Bone marrow (tissue), 2 donors: Measurements from ENCODE around the gene SMAD3.
"Not testable (repeated sequence)": the region's sequence is repeated elsewhere in the genome, so short reads cannot be mapped to it uniquely, and the experiment has no call there.

Experiments used
- DNase-seq, 2 donors: peaks; one replicate each; lab custom pipeline; 2025; lab: John Stamatoyannopoulos, UW

The SMAD3 gene

DNA sequence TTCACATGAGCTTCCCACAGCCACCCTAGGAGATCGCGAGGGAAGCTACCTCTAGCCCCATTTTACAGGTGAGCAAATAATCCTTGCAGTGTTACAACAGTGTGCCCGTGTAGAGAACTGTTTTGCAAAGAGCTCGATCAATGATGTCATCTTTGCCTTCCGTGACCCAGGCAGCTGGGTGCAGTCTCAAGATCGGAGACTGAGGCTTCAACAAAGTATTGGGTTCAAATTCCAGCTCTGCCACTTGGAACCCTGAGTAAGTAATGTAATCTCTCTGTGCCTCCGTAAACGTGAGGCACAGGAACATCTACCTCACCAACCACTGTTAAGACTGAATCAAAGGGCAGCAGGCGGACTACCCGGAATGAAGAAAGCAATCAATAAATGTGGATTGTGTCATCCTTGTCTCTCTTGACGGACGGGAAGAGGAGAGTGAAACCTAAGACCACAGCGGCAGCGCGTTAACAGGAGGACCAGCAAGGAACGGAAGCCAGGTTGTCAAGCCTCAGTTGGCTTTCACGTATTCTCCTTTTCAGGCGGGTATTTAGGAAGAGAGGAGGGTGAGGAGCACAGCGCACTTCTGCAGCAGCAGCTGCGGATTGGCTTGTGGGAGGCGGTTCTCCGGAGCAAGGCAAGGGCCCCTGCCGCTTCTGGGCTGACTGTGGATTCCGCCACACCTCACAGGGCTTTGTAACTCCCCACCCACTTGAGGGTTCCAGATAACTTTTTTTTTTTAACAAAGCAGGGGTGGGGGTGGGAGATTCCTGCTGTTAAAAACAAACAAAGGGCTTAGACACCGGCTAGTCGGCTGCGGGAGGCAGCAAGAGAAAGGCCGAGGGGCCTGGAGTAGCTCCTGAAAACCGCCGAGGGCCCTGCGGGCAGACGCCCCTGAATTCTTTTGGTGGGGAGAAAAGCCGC is 1.5 kb upstream of the SMAD3 start:
- DNase-seq: no peak

DNA sequence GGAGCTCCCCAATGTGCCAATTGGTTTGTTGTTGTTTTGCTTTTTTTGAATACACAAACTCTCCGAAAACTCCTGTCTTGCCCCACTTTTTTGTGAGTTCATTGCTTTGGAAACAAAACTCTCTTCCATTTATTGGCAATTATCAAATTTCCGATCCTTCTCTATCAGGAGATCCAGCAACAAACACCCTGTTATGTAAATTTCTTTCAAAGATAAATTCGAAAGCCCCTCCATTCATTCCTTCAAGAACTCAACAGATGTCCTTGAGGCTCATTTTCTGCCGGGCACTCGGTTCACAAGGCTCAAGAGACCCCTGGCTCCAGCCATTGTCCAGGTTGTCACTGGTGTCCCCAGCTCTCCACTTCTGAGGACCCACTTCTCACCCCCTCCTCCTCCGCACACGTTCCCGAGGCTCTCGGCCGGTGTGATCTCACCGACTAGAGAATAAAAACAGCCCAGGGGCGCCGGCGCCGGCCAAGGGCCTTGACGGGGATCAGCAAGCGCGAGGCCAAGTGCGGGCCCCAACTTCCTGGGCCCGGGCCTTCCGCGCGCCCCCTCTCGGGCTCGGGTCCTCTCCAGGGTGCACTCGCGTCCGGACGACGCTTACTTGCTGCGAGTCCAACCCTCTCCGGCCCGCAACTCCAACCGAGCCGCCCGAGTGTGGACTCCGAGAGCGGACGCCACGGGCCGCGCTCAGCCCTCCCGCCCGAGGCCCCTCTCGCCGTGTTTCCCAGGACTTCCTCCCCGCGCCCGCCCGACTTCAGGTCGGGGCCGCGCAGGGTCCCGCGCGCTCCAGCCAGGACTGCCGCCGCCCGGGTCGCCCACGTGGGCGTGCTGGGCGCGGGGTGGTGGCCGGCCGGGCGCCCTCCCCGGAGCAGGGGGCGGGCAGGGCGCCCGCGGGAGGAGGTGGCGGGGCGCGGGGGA is 533 bp upstream of the SMAD3 start:
- DNase-seq: no peak

DNA sequence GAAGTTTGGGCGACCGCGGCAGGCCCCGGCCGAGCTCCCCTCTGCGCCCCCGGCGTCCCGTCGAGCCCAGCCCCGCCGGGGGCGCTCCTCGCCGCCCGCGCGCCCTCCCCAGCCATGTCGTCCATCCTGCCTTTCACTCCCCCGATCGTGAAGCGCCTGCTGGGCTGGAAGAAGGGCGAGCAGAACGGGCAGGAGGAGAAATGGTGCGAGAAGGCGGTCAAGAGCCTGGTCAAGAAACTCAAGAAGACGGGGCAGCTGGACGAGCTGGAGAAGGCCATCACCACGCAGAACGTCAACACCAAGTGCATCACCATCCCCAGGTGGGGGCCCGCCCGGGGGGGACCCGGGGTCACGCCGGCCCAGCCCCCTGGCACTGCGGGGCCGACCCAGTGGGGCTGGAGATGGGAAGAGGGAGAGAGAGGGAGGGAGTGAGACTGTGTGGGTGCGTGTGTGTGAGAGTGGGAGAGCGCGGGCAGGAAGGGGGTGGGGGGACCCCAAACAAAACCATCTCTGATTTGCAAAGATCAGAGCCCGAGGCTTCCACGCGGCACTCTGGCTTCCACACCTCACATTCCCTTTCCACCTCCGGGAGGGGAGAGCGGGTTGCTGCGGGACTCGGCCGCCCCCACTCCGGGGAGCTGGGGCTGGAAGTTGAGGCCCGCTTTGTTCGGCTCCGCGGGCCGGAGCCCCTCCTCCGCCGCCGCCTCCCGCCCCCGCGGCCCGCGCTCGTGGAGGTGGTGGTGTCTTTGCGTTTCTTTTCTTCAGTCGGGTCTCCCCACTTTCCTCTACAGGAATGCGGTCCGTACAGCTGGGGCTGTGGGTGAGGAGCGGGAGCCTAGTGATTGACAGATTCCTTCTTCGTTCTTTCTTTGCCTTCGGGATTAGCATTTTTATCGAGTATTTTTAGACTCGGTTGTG is 898 bp downstream of the SMAD3 start:
- no peak for DNase-seq

DNA sequence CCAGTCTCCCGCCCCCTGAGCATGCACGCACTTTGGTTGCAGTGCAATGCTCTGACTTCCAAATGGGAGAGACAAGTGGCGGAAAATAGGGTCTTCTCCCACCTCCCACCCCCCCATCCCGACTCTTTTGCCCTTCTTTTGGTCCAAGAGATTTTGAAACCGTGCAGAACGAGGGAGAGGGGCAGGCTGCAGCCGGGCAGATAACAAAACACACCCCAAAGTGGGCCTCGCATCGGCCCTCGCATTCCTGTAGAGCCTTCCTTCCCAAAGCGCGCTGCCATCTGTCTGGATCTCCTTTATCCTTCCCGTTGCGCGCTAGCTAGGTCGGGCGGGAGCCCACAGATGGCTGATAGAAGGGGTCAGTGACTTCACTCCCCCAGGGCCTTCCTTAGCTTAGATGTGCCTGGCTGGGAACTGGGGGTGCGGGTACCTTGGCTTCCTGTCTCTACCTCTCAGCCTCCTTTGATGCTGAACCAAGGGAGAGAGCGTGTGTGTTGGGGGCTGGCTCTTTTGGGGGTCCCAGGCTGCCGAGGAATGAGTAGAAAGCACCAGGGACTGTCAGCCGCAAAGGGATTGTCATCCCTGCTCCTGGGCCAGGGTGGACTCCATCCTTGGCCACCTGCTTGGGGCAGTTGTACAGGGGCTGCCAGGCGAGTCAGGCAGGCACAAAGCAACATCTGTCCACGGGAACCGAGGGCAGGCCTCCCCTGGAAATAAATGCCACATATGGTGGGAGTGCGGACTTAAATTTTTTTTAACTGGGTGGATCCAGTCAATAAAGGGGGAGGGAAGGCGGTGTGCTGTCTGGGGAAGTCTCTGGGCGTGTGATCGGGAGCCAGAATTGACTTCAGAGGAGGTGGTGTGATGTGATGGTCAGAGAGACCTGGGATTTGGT is 1.8 kb downstream of the SMAD3 start:
- no peak for DNase-seq

DNA sequence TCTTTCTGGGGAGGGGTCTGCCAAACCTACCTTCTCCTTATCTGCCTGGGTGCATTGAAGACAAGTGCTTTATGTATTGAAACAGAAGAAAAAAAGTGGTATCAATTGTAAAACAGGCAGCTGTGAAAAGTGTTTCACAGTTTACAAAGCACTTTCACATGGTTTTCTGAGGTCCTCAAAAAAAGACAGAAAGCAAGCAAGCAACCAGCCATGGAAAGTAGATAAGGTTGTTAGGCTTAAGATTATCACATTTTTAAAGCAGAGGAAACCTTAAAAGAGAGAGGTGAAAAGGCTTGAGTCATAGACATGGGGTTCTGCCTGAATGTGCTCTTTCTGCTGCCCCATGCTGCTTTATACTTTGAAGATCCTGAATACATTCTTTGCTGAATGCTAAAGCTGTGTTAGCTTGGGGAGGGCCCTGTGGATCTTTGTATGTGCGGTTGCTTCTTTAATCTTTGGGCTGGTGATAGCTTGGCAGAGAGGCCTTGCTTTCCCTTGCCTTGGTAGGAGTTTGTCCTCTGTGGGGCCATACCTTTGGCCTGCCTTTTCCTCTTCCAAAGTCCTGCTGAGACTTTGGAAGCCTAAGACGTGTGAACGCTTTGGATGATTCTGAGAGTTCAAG is 2.6 kb downstream of the SMAD3 start:
- no peak for DNase-seq

DNA sequence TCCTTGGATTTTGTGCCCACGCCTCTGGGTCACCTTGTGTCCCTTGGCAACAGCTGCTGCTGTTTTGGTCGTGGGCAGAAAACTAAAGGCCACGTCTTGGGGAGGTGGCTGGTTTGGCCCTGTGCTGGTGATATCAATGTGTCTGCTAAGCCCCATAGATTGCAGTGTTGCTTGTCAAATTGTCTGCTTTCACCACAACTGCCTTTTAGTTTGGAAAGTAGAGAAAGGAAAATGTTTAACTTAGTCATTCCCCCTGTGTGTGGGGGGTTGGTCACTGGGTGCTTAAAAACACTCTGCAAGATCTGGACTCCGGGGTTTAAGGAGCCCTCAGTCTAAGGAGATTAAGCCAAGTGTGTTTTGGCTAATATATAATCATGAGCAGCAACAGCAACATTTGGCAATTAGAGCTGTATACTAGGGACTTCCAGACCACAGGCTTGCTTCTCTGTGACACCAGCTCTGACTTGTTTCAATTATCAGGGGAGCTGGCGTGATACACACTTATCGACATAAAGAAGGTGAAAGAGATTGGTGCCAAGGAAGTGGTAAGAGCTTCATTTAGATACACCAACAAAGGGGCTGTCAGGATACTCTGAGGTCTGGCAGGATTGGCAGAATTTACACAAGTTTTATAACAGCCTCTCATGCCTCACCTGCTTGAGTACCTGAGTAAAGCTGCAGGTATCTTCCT is 3.5 kb downstream of the SMAD3 start:
- DNase-seq: no peak

DNA sequence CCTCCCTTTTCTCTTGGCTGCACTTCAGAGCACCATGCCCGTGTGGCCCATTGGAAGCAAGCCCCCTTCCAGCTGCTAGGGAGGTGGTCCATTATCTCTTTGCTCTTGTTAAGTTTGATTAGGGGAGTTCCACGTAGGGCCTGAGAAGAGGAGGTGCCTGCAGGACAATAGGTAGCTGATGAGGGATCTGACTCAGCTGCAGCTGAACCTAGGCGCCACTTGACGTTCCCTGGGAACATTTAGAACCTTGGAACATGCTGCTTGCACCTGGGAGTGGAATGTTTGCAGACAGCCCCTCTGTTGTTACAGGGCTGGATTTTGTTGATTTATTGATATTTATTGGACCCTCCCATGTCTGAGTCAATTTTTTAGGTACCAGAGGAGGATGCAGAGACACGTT is 4.7 kb downstream of the SMAD3 start:
- DNase-seq: no peak

DNA sequence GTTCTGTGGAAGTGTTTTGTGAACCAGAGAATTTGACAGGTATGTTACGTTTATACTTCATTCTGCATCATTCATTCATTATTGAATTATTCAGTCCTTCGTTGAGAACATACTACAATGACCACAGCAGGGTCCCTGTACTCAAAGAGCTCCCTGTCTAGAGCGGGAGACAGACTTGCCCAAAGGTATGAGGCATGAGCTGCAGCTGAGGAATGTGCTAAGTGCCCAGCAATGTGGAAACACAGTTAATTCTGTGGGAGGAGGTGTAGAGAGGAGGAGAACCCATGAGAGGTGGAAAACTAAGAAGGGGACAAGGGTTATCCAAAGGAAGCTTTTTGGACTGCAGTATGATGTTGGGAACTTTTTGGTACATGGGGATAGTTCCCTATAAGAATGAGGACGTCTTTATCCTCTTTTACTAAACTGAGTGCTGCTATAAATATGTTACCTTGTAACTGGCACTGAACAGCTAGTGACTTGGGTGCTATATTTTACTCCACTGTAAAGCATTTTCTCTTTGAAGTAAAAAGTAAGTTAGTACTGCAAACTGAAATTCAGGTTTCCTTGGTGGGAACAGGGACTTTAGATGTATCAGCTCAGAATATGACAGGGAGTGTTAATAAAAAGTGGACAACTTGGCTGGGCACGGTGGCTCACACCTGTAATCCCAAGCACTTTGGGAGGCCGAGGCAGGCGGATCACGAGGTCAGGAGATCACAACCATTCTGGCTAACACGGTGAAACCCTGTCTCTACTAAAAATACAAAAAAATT is 5.7 kb downstream of the SMAD3 start:
- DNase-seq: no peak

DNA sequence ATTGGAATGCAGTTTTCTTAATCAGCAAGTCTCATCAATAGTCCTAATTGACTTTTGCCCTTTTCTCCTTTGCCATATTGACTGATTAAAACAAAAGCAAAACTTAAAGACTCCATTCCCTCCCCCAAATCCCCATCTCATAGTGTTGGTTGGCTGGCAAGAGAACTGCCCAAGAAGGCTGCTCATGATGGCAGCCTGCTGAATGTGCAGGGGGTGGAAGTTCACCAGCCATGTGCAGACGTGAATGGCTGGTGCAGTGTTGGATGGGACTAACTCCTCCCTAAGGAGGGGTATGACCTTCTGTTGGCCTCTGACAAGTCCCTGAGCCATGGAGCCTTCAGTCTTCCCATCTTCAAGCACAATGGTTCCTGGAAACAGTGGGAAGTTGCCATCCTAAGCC is 7.0 kb downstream of the SMAD3 start:
- no peak for DNase-seq

DNA sequence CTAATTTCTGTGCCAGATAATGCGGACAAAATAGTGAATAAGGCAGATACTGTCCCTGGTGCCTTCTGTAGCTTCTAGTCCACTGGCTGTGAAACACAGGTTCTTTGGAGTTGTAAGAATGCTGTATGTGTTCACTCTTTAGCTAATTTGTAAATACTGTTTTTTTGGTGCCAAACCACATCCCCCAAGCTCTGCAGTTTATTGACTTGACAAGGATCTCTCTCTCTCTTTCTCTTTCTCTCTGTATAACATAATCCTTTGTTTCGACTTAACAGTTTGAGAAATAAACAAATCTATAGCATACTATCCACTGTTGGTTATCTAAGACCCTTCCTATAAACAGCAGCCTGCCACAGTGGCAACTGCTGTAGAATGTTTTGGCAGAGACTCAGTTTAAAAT is 7.6 kb downstream of the SMAD3 start:
- DNase-seq: no peak

DNA sequence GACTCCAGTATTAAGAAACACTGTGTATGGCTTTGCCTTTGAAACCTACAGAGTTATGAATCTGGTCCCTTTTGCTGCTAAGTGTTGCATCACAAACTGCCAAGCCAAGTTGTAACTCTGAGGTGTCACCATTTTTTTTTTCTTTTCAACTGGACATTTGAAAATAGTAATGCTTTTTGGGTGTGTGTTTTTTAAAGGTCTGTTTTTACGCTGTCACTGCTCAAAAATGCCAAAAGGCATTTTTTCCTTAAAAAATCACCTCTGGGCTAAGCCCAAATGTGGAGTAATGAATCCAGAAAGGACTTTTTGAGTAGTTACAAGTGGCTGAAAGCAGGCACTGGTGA is 9.5 kb downstream of the SMAD3 start:
- DNase-seq: no peak

DNA sequence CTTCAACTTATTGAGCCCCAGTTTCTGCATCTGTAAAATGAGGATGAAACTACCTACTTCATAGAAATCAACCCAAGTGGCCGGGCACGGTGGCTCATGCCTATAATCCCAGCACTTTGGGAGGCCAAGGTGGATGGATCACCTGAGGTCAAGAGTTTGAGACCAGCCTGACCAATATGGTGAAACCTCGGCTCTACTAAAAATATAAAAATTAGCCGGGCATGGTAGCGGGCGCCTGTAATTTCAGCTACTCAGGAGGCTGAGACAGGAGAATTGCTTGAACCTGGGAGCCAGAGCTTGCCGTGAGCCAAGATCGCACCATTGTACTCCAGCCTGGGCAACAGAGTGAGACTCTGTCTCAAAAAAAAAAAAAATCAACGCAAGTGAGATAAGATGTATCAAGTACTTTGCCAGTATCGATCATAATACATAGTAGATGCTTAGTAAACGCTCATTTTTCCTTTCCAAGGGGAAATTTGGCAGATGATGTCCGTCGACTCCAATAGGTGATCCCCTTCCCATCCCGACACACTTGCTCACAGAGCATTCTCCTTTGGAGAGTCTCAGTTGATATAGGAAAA is 10.2 kb downstream of the SMAD3 start:
- DNase-seq: not testable (repeated sequence)

DNA sequence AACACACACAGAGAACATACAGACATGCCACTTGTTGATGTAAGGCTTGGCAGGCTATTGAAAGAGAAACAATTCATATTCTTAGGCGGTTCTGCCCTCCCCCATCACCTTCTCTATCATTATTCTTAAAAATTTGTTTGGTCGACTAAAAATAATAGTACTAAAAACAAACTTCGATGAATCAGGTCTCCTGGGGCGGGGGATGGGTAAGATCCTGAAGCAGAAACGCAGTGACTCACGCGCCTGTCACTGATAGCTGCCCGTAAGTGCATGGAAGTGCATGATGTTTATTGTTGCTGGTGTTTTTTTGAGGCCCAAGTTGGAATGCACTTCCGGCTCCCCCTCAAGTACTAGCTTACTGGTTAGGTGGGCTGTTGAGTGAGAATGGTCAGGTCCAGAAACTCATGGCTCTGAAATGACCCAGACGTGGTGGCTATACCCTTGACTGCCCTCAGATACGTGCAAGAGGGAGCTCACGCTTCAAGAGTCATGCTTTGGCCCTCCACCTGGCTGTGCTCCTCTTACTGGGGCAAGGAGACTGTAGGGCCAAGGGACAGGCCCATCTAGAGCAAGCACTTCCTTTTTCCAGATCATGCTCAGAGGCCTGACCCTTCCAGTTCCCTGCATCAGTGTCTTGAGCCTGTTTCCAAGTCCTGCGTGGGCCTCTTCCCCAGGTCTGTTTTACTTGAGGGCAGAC is 10.9 kb downstream of the SMAD3 start:
- DNase-seq: no peak

DNA sequence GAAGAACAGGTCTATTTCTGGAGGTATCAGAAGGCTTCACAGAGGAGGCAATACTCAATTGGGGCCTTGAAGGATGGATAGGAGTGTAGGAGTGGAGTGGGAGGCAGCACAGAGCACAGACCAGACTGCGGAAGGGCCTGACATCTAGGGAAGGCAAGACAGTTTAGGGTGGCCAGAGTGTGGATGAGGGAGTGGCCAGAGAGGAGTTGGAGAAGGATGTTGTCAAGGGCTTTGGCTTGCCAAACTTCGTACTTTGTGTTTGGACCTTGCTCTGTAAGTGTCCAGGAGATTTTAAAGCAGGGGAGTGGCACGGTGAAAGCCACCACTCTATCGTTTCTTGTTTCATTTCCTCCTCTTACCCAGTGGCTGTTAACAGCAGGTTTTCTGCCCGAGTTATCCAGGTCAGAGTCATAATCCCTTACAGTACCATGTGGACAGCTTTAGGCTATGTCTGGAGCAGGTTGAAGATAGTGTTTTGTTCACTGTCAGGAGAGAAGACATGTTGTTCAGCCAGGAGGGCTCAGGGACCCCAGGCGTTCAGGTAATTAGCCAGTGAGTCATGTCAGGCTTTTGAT is 12.3 kb downstream of the SMAD3 start:
- DNase-seq: no peak

DNA sequence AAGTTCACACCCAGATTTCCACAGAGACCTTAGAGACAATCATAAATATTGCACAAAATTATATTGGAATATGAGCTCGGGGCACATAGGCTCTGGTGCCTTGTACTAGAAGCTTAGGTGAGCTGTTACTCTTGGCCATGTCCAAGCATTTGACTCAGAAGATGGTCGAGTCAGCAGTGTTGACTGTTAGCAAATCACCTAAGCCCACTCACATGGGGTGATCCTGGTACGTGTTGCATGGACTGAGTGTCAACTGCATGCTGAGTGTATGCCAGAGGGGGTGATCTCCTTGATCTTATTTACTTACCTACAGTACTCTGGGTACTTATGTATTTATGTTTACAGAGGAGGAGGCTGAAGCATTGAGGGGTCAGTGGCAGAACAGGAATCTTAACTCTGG is 14.0 kb downstream of the SMAD3 start:
- no peak for DNase-seq

DNA sequence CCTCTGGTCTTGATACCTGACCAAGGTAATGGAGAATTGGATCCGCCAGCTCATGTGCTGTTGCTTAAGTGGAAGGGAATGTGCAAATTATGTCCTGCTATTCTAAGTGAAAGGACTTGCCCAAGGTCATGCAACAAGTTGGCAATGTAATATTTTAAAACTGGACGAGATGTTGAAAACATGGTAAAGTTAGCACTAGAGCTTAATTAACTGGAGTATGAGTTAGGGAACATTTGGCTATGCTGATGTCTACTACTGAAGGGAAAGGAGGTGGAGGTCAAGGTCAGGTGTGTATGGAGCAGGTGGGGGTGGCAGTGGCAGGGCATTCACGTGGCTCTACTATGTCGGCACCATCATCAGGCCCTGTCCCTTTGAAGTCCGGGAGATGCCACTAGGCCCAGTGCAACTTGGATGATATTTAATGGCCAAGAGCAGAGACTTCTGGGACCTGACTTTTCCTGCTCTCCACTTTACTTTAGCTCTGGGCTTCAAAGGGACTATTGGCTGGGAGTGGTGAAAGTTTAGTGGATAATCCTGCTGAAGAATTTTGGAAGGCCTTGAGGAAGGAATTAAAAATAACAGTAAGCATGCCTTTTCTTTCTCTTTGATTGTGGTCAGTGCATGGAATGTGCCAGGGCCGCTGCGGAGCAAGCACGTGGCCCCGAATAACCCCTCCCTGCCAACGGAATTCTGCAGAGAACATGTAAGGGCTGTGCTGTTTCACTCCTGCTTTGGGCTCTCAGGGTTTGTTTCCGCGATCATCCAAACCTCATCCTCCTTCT is 14.9 kb downstream of the SMAD3 start:
- no peak for DNase-seq

DNA sequence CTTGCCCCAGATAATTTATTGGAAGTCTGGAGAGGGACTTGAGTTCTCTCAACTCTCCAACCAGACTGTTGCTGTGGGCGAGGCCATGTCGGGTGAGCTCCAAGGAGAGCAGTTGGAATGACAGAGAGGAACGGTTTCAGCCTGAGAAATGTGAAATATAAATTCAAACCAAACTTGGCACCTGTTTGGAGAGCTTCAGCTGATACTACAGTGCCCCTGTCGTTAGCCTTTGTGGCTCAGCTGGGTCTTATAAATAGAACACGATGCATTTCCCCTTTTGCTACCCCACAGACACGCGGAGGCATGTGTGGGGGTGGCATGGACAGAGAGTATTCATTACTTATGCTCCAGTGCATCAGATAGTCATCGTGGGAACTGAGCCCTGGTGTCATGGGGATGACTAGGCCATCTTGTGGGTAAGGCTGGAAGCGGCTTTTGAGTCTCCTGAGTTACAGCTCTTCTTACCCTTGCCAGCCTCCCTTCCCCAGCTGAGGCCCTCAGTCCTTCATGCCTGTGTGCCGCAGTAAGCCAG is 15.6 kb downstream of the SMAD3 start:
- DNase-seq: peak; percentile 45 to 95
